Panc1 (cell line): ENCODE measurements around the gene CABP2. TPM values are rescaled to one million over a fixed set of nuclear protein-coding genes. Genes with fewer than 3 reads are reported as not detected.

Source experiments
- ATAC-seq: fragments of 200-7000 bp; cut with Tn5 transposase; 2 replicates; pipeline ENCODE4 v1.9.1; 2020; ENCODE audit warnings: mild to moderate bottlenecking, moderate library complexity
- BruUV-seq: library from RNA; stranded (reverse); fragments of 400-500 nt; replicated peaks from 2 replicates; lab custom pipeline; 2021; lab: Mats Ljungman, UMichigan
- CTCF ChIA-PET: fragments of 300-600 bp; sonication (Branson Sonifier 250); formaldehyde crosslinking; loops from one replicate; lab custom pipeline; 2022; ENCODE audit warnings: antibody characterized with exemption; lab: Charles Lee
- POLR2A ChIA-PET: fragments of 300-600 bp; sonication (Branson Sonifier 250); formaldehyde crosslinking; loops from one replicate; lab custom pipeline; 2022; ENCODE audit warnings: antibody characterized with exemption; lab: Charles Lee
- DNase-seq: peaks from one replicate; pipeline ENCODE4 v3.0.0-alpha.2; 2010; ENCODE audit warnings: low read depth, low spot score
- H3K27ac ChIP-seq: 2 replicates; pipeline ENCODE4 v1.5.1; 2011; ENCODE audit warnings: mild to moderate bottlenecking, low read length, inconsistent platforms
- H3K27me3 ChIP-seq: fragments of 200-500 bp; sonication (Bioruptor generic); 2 replicates; pipeline ENCODE4 v1.6.0; 2014; ENCODE audit warnings: low read length, inconsistent platforms; ENCODE audit not compliant: control insufficient read depth, insufficient read depth
- H3K36me3 ChIP-seq: fragments of 200-500 bp; sonication (Bioruptor generic); 2 replicates; pipeline ENCODE4 v1.5.1; 2014; ENCODE audit warnings: inconsistent platforms, mild to moderate bottlenecking, low read length, moderate library complexity; ENCODE audit not compliant: control insufficient read depth, insufficient read depth
- H3K4me1 ChIP-seq: 2 replicates; pipeline ENCODE4 v1.5.1; 2011; ENCODE audit warnings: inconsistent platforms, mild to moderate bottlenecking, low read length, moderate library complexity; ENCODE audit not compliant: control insufficient read depth, insufficient read depth
- H3K4me3 ChIP-seq, 2 experiments: 2 replicates each; pipeline ENCODE4 v1.5.1; 2011 to 2012; ENCODE audit warnings: low read depth in 2 of 2, low read length in 2 of 2, mild to moderate bottlenecking in 2 of 2, inconsistent platforms in 1 of 2, moderate library complexity in 1 of 2
- H3K9me3 ChIP-seq: fragments of 200-500 bp; sonication (Bioruptor generic); 2 replicates; pipeline ENCODE4 v1.5.1; 2014; ENCODE audit warnings: low read depth, mild to moderate bottlenecking, inconsistent platforms, low read length, moderate library complexity; ENCODE audit not compliant: control insufficient read depth, insufficient read depth
- CTCF ChIP-seq: fragments of 450-650 bp; IDR thresholded peaks from 2 replicates; pipeline ENCODE4 v1.5.1; 2017; ENCODE audit warnings: mild to moderate bottlenecking
- POLR2AphosphoS5 ChIP-seq: IDR thresholded peaks from 2 replicates; pipeline ENCODE4 v1.6.1; 2012; ENCODE audit warnings: mild to moderate bottlenecking, low read depth, low read length, moderate library complexity
- SIN3A ChIP-seq: IDR thresholded peaks from 2 replicates; pipeline ENCODE4 v1.6.1; 2012; ENCODE audit warnings: low read depth, mild to moderate bottlenecking, low read length, moderate library complexity, borderline replicate concordance; ENCODE audit not compliant: insufficient read depth
- TCF7L2 ChIP-seq: IDR thresholded peaks from 2 replicates; pipeline ENCODE4 v1.6.1; 2011; ENCODE audit warnings: mild to moderate bottlenecking, low read depth, low read length, inconsistent platforms
- in situ Hi-C: cut with HindIII; loops from 2 replicates; pipeline ENCODE4 v1.10.0; 2016; ENCODE audit warnings: low sequenced_read_pairs, low pct_unique_long_range_greater_than_20kb
- intact Hi-C: fragments of 100-400 bp; cut with micrococcal nuclease; formaldehyde crosslinking; loops from one replicate; pipeline ENCODE4 v1.10.0; 2022; ENCODE audit not compliant: unreplicated experiment
- total RNA-seq: library from RNA; stranded (reverse); gene quantifications from one replicate; pipeline ENCODE4 v1.2.1, GENCODE V29; 2021; ENCODE audit not compliant: unreplicated experiment
- TF ChIP-seq, protein P1 (sequence below), 2 experiments: IDR thresholded peaks; 2 replicates each; pipeline ENCODE4 v1.6.1; 2011 to 2012; ENCODE audit warnings: low read depth in 2 of 2, control low read depth in 1 of 2, low read length in 1 of 2, mild to moderate bottlenecking in 1 of 2, moderate library complexity in 1 of 2; ENCODE audit not compliant: insufficient read depth in 1 of 2

CABP2 gene
- total RNA-seq, 1 experiment from 2014 or later, result not detected

DNA sequence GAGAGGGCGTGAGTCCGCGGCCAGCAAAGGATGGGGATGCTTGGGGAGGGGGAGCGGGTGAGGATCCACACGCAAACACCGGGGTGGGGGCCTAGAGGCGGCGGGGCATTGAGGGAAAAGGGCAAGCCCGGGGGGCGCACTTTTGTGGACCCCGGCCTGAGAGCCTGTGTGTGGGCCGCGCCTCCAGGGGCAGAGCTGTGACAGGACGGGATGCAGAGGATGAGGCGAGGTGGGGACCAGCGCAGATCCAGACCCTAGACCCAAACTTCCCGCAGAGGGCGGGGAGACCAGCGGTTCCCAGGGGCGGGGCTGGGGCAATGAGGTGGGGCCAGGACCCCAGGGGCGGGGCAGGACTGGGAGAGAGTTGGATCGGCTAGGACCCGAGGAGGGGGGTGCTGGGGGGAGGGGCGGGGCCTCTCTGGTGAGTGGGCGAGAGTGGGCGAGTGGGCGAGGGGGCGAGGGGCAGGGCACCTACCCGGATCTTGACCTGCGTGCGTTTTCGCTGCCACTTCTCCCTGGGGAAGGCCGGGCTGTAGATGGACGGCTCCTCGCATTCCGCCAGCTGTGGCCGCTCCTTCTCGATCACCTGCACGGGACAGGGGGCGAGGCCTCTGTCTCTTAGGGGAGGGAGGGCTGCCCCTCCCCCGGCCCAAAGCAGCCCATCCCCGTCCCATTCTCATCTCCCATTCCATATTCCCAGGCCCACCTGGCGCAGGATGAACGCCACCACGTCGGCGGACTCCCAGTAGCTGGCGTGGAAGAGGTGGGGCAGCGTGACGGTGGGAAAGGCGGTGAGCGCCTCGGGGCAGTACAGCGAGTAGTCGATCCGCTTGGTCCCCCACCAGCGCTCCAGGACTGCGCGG lies 28.6 kb downstream of the CABP2 start:
- ATAC-seq, result no peak
- Histone ChIP-seq H3K27me3 (no peaks in the 10 kb centered on the region), H3K4me1 (no peaks in the 10 kb centered on the region; the same call in 1 of the 2 replicates), H3K9me3 (no peaks in the 10 kb centered on the region), H3K27ac (no peak overlapping the region), H3K4me3 (no peak overlapping the region), H3K36me3 (no peaks in the 10 kb centered on the region)
- DNase-seq, result no peak
- in situ Hi-C loops (no loop called here), intact Hi-C loops (no loop called here)
- TF ChIP-seq CTCF (no peak), SIN3A (no peak), POLR2AphosphoS5 (no peak), TCF7L2 (no peak)
- TF ChIP-seq, protein P1, sequence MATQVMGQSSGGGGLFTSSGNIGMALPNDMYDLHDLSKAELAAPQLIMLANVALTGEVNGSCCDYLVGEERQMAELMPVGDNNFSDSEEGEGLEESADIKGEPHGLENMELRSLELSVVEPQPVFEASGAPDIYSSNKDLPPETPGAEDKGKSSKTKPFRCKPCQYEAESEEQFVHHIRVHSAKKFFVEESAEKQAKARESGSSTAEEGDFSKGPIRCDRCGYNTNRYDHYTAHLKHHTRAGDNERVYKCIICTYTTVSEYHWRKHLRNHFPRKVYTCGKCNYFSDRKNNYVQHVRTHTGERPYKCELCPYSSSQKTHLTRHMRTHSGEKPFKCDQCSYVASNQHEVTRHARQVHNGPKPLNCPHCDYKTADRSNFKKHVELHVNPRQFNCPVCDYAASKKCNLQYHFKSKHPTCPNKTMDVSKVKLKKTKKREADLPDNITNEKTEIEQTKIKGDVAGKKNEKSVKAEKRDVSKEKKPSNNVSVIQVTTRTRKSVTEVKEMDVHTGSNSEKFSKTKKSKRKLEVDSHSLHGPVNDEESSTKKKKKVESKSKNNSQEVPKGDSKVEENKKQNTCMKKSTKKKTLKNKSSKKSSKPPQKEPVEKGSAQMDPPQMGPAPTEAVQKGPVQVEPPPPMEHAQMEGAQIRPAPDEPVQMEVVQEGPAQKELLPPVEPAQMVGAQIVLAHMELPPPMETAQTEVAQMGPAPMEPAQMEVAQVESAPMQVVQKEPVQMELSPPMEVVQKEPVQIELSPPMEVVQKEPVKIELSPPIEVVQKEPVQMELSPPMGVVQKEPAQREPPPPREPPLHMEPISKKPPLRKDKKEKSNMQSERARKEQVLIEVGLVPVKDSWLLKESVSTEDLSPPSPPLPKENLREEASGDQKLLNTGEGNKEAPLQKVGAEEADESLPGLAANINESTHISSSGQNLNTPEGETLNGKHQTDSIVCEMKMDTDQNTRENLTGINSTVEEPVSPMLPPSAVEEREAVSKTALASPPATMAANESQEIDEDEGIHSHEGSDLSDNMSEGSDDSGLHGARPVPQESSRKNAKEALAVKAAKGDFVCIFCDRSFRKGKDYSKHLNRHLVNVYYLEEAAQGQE (IDR thresholded peaks at IDR 0.05; ENCODE audit: insufficient read depth in 1 of 2, low read depth in 2 of 2, low read length in 1 of 2), result no peak
- CTCF ChIA-PET, result no interaction called here
- no TSS peak for BruUV-seq
- POLR2A ChIA-PET, result no interaction called here

- DNase-seq (no peak), ATAC-seq (no peak)
- H3K36me3 ChIP-seq, result no peaks in the 10 kb centered on the region
- H3K27ac ChIP-seq, result no peak overlapping the region
- no peak overlapping the region for H3K4me3 ChIP-seq
- no peaks in the 10 kb centered on the region for H3K27me3 ChIP-seq
- BruUV-seq, result no TSS peak
- intact Hi-C loops, result no loop called here
- no peaks in the 10 kb centered on the region for H3K9me3 ChIP-seq
- no peaks in the 10 kb centered on the region; the same call in 1 of the 2 replicates for H3K4me1 ChIP-seq
- ChIA-PET POLR2A (no interaction called here), CTCF (no interaction called here)
- in situ Hi-C loops, result no loop called here
- TF ChIP-seq POLR2AphosphoS5, result no peak
- no peak for TF ChIP-seq TCF7L2
- TF ChIP-seq, protein P1 (IDR thresholded peaks at IDR 0.05; ENCODE audit: insufficient read depth in 1 of 2, low read depth in 2 of 2, low read length in 1 of 2), result no peak
- no peak for TF ChIP-seq SIN3A
- no peak for TF ChIP-seq CTCF
Observed at GRCh38 chr11:67493548-67494370, 29.5 kb downstream of the CABP2 start.
